Stomach smooth muscle (tissue), 2 donors: ENCODE data around the gene DAGLA.

Source experiments
- H3K27ac ChIP-seq: one replicate; pipeline ENCODE4 v1.7.0; 2013; ENCODE audit warnings: mild to moderate bottlenecking, low read length, inconsistent platforms
- H3K27me3 ChIP-seq, 2 donors: one replicate each; pipeline ENCODE4 v1.7.0; 2013; ENCODE audit warnings: low read length in 2 of 2; ENCODE audit not compliant: insufficient read depth in 2 of 2, control insufficient read depth in 1 of 2
- H3K36me3 ChIP-seq, 2 donors: one replicate each; pipeline ENCODE4 v1.7.0; 2013; ENCODE audit warnings: low read length in 2 of 2; ENCODE audit not compliant: control insufficient read depth in 2 of 2, insufficient read depth in 2 of 2
- H3K4me1 ChIP-seq: one replicate; pipeline ENCODE4 v1.7.0; 2013; ENCODE audit warnings: low read length; ENCODE audit not compliant: control insufficient read depth, insufficient read depth
- H3K4me3 ChIP-seq, 2 donors: one replicate each; pipeline ENCODE4 v1.7.0; 2013; ENCODE audit warnings: low read length in 2 of 2
- H3K9ac ChIP-seq, 2 donors: one replicate each; pipeline ENCODE4 v1.7.0; 2013; ENCODE audit warnings: low read length in 2 of 2, mild to moderate bottlenecking in 1 of 2
- H3K9me3 ChIP-seq, 2 donors: one replicate each; pipeline ENCODE4 v1.7.0; 2013; ENCODE audit warnings: low read length in 2 of 2; ENCODE audit not compliant: control insufficient read depth in 2 of 2
- donor health status: healthy.
- donor health status: Pancreatic carcinoma.

The DAGLA gene, protein sequence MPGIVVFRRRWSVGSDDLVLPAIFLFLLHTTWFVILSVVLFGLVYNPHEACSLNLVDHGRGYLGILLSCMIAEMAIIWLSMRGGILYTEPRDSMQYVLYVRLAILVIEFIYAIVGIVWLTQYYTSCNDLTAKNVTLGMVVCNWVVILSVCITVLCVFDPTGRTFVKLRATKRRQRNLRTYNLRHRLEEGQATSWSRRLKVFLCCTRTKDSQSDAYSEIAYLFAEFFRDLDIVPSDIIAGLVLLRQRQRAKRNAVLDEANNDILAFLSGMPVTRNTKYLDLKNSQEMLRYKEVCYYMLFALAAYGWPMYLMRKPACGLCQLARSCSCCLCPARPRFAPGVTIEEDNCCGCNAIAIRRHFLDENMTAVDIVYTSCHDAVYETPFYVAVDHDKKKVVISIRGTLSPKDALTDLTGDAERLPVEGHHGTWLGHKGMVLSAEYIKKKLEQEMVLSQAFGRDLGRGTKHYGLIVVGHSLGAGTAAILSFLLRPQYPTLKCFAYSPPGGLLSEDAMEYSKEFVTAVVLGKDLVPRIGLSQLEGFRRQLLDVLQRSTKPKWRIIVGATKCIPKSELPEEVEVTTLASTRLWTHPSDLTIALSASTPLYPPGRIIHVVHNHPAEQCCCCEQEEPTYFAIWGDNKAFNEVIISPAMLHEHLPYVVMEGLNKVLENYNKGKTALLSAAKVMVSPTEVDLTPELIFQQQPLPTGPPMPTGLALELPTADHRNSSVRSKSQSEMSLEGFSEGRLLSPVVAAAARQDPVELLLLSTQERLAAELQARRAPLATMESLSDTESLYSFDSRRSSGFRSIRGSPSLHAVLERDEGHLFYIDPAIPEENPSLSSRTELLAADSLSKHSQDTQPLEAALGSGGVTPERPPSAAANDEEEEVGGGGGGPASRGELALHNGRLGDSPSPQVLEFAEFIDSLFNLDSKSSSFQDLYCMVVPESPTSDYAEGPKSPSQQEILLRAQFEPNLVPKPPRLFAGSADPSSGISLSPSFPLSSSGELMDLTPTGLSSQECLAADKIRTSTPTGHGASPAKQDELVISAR

DNA sequence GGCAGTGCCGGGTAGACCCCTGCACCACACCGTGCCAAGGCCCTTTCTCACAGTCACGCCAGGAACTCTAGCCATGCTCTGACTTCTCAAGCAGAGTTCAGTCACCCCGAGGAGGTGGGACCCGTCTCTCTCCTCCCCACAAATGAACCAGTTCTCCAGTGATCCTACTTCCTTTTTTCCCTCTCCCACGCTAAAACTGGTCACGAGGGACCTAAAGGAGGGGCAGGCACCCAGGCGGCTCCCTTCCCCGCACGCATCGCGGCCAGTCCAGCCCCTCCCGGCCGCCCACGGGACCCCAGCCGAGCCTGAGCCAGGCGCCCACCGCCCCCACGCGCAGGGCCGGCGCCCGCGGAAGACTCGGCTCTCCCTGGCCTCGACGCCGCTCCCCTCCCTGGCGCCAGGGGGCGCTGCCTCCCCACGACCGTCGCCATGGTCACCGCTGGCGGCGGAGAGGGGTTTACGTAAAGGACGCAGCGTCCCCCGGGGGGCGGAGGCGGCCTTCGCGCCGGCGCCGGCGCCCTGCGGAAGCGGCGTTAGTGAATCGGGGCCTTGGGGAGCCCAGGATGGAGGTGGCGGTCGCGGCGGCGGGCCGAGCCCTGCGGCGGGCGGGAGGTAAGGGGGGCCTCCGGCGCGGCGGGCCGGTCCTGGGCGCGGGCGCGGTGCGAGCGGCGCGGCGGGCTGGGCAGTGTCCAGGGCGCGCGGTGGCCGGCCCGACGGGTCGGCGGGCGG is at the start of gene DAGLA:
Gene DAGLA (plus strand): TSS at position 499 of the 729 bp plus-strand sequence. CDS start 39,765 bp downstream, outside the sequence.
- Histone ChIP-seq H3K9ac (peak within 1 kb of the TSS; percentile 15 to 42), H3K27ac (no peak within 1 kb of the TSS), H3K4me1 (peaks cover 28% of the 10 kb centered on the region), H3K9me3 (no peaks in the 10 kb centered on the region), H3K4me3 (peak within 1 kb of the TSS; percentile 73 to 76), H3K27me3 (peaks cover 9 to 14% of the 10 kb centered on the region in 2 donors), H3K36me3 (no peaks in the 10 kb centered on the region)

DNA sequence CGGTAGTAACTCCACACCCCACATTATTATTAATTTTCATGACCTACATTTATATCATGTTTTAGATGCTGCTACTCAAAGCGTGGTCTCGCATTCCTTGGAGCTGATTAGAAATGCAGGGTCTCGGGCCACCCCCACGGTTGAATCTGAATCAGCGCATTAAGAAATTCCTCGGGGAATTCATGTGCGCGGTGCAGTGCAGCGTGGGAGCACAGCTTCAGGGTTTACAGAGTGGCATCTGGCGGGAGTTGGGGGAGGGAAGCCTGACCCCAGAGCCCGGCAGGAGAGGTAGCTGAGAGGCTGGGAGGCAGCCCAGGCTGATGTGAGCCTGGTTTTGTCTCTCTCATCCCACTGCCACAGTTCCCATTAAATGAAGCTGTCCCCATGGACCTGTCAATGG is 48.1 kb upstream of the DAGLA start:
- Histone ChIP-seq H3K9me3 (no peaks in the 10 kb centered on the region), H3K9ac (no peak overlapping the region), H3K36me3 (no peaks in the 10 kb centered on the region), H3K4me3 (no peak overlapping the region), H3K4me1 (no peaks in the 10 kb centered on the region), H3K27ac (no peak overlapping the region), H3K27me3 (no peaks in the 10 kb centered on the region)

DNA sequence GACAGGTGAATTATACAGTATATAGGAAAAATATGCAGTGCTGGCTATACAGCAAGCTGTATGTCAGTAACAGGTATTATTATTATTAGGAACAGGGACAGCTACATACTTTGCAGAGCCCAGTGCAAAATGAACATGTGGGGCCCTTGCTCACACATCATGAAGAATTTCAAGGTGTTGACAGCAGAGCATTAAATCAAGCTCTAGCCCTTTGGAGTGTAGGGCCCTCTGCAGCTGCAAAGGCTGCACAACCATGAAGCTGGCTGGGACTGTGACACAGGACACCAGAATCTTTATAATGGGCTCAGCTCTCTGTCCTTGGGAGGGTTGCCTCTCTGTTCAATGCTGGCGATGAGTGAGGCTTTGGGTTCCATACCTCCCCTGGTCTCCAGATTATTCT is 44.9 kb upstream of the DAGLA start:
- no peaks in the 10 kb centered on the region for H3K9me3 ChIP-seq
- H3K27me3 ChIP-seq, result peaks cover 0 to 2% of the 10 kb centered on the region in 2 donors
- no peak overlapping the region for H3K27ac ChIP-seq
- H3K36me3 ChIP-seq, result no peaks in the 10 kb centered on the region
- H3K4me3 ChIP-seq, result no peak overlapping the region
- H3K4me1 ChIP-seq, result no peaks in the 10 kb centered on the region
- no peak overlapping the region for H3K9ac ChIP-seq

DNA sequence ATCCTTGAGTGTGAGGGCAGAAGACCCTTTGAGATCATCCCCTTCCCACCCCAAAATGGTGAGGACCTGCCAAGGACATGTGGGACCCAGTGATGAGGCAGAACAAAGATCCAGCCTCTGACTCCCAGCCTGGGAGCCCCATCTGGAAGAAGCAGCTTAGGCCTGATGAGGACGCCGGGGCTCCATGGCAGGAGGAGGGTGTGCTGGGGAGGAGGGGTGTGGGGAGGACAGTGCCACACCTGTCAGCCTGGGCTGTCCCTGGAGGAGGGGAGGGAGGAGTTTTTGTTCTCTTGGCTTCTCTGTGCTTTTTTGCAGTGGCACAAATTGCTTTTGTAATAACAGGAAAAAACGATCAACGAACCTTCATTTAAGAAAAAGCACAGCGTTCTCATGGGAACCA is 44.4 kb upstream of the DAGLA start:
- Histone ChIP-seq H3K4me1 (no peaks in the 10 kb centered on the region), H3K9me3 (no peaks in the 10 kb centered on the region), H3K27ac (no peak overlapping the region), H3K4me3 (no peak overlapping the region), H3K36me3 (no peaks in the 10 kb centered on the region), H3K27me3 (peaks cover 0 to 2% of the 10 kb centered on the region in 2 donors), H3K9ac (no peak overlapping the region)

DNA sequence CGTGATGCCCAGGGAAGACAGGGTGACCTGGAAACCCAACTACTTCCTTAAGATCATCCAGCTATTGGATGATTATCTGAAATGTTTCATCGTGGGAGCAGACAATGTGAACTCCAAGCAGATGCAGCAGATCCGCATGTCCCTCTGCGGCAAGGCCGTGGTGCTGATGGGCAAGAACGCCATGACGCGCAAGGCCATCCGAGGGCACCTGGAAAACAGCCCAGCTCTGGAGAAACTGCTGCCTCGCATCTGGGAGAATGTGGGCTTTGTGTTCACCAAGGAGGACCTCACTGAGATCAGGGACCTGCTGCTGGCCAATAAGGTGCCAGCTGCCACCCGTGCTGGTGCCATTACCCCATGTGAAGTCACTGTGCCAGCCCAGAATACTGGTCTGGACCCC is 43.5 kb upstream of the DAGLA start:
- Histone ChIP-seq H3K27ac (no peak overlapping the region), H3K36me3 (no peaks in the 10 kb centered on the region), H3K27me3 (peaks cover 0 to 2% of the 10 kb centered on the region in 2 donors), H3K4me1 (no peaks in the 10 kb centered on the region), H3K9me3 (no peaks in the 10 kb centered on the region), H3K9ac (no peak overlapping the region), H3K4me3 (no peak overlapping the region)

DNA sequence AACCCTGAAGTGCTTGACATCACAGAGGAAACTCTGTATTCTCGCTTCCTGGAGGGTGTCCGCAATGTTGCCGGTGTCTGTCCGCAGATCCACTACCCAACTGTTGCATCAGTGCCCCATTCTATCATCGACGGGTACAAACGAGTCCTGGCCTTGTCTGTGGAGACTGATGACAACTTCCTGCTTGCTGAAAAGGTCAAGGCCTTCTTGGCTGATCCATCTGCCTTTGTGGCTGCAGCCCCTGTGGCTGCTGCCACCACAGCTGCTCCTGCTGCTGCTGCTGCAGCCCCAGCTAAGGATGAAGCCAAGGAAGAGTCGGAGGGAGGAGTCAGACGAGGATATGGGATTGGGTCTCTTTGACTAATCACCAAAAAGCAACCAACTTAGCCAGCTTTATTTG is 42.9 kb upstream of the DAGLA start:
- Histone ChIP-seq H3K4me3 (no peak overlapping the region), H3K9ac (no peak overlapping the region), H3K27ac (no peak overlapping the region), H3K36me3 (no peaks in the 10 kb centered on the region), H3K27me3 (peaks cover 0 to 2% of the 10 kb centered on the region in 2 donors), H3K4me1 (no peaks in the 10 kb centered on the region), H3K9me3 (no peaks in the 10 kb centered on the region)

DNA sequence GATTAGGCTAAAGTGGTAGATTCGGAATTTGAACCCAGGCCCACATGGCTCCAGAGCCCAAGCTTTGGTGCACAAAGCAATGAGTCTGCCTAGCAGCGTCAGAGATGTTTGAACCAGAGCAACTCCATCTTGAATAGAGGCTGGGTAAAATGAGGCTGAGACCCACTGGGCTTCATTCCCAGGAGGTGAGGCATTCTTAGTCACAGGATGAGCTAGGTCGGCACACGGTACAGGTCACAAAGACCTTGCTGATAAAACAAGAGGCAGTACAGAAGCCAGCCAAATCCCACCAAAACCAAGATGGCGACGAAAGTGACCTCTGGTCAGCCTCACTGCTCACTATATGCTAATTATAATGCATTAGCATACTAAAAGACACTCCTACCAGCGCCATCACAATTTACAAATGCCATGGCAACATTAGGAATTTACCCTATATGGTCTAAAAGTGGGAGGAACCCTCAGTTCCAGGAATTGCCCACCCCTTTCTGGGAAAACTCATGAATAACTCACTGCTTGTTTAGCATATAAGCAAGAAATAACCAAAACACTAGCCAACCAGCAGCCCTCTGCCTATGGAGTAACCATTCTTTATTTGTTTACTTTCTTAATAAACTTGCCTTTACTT is 40.3 kb upstream of the DAGLA start:
- no peak overlapping the region for H3K27ac ChIP-seq
- H3K36me3 ChIP-seq, result no peaks in the 10 kb centered on the region
- no peak overlapping the region for H3K9ac ChIP-seq
- no peak overlapping the region for H3K4me3 ChIP-seq
- peaks cover 0 to 2% of the 10 kb centered on the region in 2 donors for H3K27me3 ChIP-seq
- no peaks in the 10 kb centered on the region for H3K9me3 ChIP-seq
- H3K4me1 ChIP-seq, result no peaks in the 10 kb centered on the region

DNA sequence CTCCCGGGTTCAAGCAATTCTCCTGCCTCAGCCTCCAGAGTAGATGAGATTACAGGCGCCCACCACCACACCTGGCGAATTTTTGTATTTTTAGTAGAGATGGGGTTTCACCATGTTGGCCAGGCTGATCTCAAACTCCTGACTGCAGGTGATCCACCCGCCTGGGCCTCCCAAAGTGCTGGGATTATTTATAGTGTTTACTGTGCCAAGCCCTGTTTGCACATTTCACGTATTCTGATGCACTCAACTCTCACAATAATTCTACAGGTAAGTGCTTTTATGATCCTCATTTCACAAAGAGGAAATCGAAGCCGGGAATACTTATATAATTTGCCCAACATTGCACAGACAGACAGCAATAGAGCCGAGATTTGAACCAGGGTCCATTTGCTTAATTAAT is 38.0 kb upstream of the DAGLA start:
- no peaks in the 10 kb centered on the region for H3K9me3 ChIP-seq
- peaks cover 0 to 2% of the 10 kb centered on the region in 2 donors for H3K27me3 ChIP-seq
- no peak overlapping the region for H3K27ac ChIP-seq
- no peaks in the 10 kb centered on the region for H3K36me3 ChIP-seq
- no peak overlapping the region for H3K4me3 ChIP-seq
- no peaks in the 10 kb centered on the region for H3K4me1 ChIP-seq
- no peak overlapping the region for H3K9ac ChIP-seq

DNA sequence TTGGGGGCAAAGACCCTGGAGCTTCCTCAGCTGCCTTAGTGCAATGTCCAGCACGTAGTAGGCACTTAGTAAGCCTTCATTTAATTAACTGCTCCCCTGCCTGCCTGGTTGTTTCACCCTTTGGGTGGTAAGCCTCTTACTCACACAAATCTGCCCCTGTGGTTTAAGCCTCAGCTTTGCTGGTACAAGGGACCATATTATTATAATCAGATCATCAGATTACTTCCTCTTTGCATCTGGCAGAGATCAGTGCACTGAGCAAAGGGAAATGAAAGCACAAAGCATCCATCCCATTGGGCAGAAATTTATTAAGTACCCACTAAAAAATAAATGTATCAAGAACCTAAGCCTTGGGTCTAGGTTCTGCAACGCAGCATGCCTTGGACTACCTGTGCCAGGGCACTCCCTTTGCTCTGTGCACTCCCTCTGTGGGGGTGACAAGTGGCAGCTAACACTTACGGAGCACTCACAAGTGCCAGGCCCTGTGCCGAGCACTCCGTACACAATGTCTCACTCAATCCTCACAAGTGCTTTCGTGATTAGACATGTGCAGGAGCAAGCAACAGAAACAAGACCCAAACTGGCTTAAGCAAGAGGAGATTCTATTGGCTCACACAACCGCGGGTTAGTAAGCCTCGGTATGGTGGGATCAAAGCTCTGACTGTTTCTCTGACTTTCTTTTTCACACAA is 34.9 kb upstream of the DAGLA start:
- no peak overlapping the region for H3K4me3 ChIP-seq
- no peaks in the 10 kb centered on the region for H3K27me3 ChIP-seq
- no peaks in the 10 kb centered on the region for H3K36me3 ChIP-seq
- no peak overlapping the region for H3K9ac ChIP-seq
- H3K4me1 ChIP-seq, result no peaks in the 10 kb centered on the region
- no peak overlapping the region for H3K27ac ChIP-seq
- H3K9me3 ChIP-seq, result no peaks in the 10 kb centered on the region
